ENCODE results near the gene MORF4L1. TPM values are rescaled to one million over a fixed set of nuclear protein-coding genes. Genes with fewer than 3 reads are reported as not detected.

The MORF4L1 gene
- total RNA-seq, 2 experiments from 2014 or later, result 278 to 280 TPM

Other genes with a start within 250 kb of the MORF4L1 start
- not detected for gene CHRNB4, start 231.7 kb upstream of the MORF4L1 start, total RNA-seq
- under 1 TPM; 0.35 to 0.43 TPM for gene ADAMTS7, start 61.4 kb upstream of the MORF4L1 start, total RNA-seq
- gene CTSH, start 72.2 kb downstream of the MORF4L1 start, total RNA-seq, result 100 to 1,000 TPM; 257 to 273 TPM
- not detected for gene RASGRF1, start 217.9 kb downstream of the MORF4L1 start, total RNA-seq